SU-DHL-6 (cell line): ENCODE measurements around the gene HSPA4.
"Not testable (repeated sequence)": the region's sequence is repeated elsewhere in the genome, so short reads cannot be mapped to it uniquely, and the experiment has no call there.

Experiments
- H2AFZ ChIP-seq: fragments of 200-600 bp; sonication (generic); 2 replicates; pipeline ENCODE4 v1.6.1; 2014; ENCODE audit warnings: low read depth, mild to moderate bottlenecking, moderate library complexity, mixed read lengths, antibody characterized with exemption, low read length; ENCODE audit not compliant: severe bottlenecking
- H3F3A ChIP-seq: fragments of 200-600 bp; shearing (Covaris generic); 2 replicates; pipeline ENCODE4 v1.6.0; 2016; ENCODE audit warnings: antibody characterized with exemption, mild to moderate bottlenecking; ENCODE audit not compliant: insufficient read depth
- H3K27ac ChIP-seq: fragments of 200-600 bp; sonication (generic); 2 replicates; pipeline ENCODE4 v1.5.1; 2016; ENCODE audit warnings: low read depth, mild to moderate bottlenecking, low read length, moderate library complexity, mixed read lengths
- H3K27me3 ChIP-seq: fragments of 200-600 bp; sonication (generic), shearing (Covaris generic); 2 replicates; pipeline ENCODE4 v1.6.0; 2014; ENCODE audit warnings: mild to moderate bottlenecking, low read length
- H3K36me3 ChIP-seq: fragments of 200-600 bp; sonication (generic); 2 replicates; pipeline ENCODE4 v1.6.1; 2014; ENCODE audit warnings: mild to moderate bottlenecking, low read length, mixed read lengths
- H3K4me2 ChIP-seq: fragments of 300-600, 200-600 bp; shearing (Covaris generic), sonication (generic); 2 replicates; pipeline ENCODE4 v1.6.0; 2014; ENCODE audit warnings: low read length, low read depth, mild to moderate bottlenecking; ENCODE audit not compliant: poor library complexity, severe bottlenecking
- H3K4me3 ChIP-seq: fragments of 200-600 bp; sonication (generic); 2 replicates; pipeline ENCODE4 v1.5.1; 2014; ENCODE audit warnings: antibody characterized with exemption, low read length, mild to moderate bottlenecking, mixed read lengths; ENCODE audit not compliant: insufficient read depth, poor library complexity, severe bottlenecking
- H3K79me2 ChIP-seq: fragments of 200-600 bp; sonication (generic); 2 replicates; pipeline ENCODE4 v1.6.1; 2014; ENCODE audit warnings: mild to moderate bottlenecking, low read length, moderate library complexity; ENCODE audit not compliant: insufficient read depth
- H3K9ac ChIP-seq: fragments of 200-600 bp; sonication (generic); 2 replicates; pipeline ENCODE4 v1.7.0; 2014; ENCODE audit warnings: mild to moderate bottlenecking, low read length
- H3K9me2 ChIP-seq: fragments of 200-600 bp; sonication (generic); replicated peaks from 2 replicates; pipeline ENCODE4 v1.6.1; 2014; ENCODE audit warnings: low read length; ENCODE audit not compliant: insufficient read depth
- H3K9me3 ChIP-seq: fragments of 200-600 bp; sonication (generic); 2 replicates; pipeline ENCODE4 v1.6.1; 2014; ENCODE audit warnings: low read length, mixed read lengths; ENCODE audit not compliant: insufficient read depth
- H4K20me1 ChIP-seq: fragments of 200-600 bp; sonication (generic); 2 replicates; pipeline ENCODE4 v1.6.1; 2014; ENCODE audit warnings: low read depth, mild to moderate bottlenecking, antibody characterized with exemption, low read length, moderate library complexity, mixed read lengths
- EZH2phosphoT487 ChIP-seq: fragments of 200-600 bp; sonication (generic), shearing (Covaris generic); conservative IDR thresholded peaks from 2 replicates; pipeline ENCODE4 v1.6.1; 2018; ENCODE audit warnings: mild to moderate bottlenecking, antibody characterized with exemption, low read length, moderate library complexity, mixed read lengths
- TF ChIP-seq, protein P1 (sequence below): fragments of 200-600 bp; sonication (generic); IDR thresholded peaks from one replicate; pipeline ENCODE4 v1.5.1; 2017; ENCODE audit warnings: antibody characterized with exemption, mild to moderate bottlenecking, low read length, moderate library complexity; ENCODE audit not compliant: insufficient read depth, poor library complexity, severe bottlenecking

HSPA4 gene

DNA sequence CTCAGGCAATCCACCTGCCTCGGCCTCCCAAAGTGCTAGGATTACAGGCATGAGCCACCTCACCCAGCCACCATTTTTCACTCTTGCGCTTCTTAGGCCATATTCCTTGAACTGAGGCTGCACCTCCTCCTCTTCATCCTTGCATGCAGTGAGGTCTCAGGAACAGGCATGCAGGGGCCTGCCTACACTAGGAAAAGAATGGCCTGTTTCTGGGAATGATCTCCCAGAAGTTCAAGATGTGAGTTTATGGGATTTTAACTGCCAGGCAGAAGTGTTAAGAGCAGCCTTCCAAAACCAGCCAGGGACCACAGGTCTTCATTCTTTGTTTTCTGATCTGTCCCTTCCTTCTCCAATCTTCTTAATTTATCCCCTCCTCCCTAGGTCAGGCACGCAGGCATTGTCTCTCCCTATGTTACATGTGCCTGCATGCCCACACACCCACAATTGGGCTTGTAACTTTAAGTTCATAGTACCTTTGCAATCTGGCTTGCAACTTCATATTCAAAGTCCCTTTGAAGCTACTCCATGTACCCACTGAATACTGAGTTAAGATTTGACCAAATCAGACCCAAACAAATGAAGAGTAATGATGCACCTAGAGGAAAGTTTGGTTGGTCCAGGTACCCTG, 10.5 kb upstream of the HSPA4 start:
- Histone ChIP-seq H3K9me2 (no peaks in the 10 kb centered on the region), H3K36me3 (no peaks in the 10 kb centered on the region), H3K79me2 (no peaks in the 10 kb centered on the region), H3K4me2 (no peak overlapping the region), H3F3A (peaks cover 3% of the 10 kb centered on the region; the same call in 1 of the 2 replicates), H3K4me3 (no peak overlapping the region), H3K27ac (no peak overlapping the region), H4K20me1 (no peaks in the 10 kb centered on the region), H3K9ac (no peak overlapping the region), H3K9me3 (no peaks in the 10 kb centered on the region), H3K27me3 (no peaks in the 10 kb centered on the region), H2AFZ (no peak overlapping the region)
- TF ChIP-seq EZH2phosphoT487, result no peak
- TF ChIP-seq, protein P1, sequence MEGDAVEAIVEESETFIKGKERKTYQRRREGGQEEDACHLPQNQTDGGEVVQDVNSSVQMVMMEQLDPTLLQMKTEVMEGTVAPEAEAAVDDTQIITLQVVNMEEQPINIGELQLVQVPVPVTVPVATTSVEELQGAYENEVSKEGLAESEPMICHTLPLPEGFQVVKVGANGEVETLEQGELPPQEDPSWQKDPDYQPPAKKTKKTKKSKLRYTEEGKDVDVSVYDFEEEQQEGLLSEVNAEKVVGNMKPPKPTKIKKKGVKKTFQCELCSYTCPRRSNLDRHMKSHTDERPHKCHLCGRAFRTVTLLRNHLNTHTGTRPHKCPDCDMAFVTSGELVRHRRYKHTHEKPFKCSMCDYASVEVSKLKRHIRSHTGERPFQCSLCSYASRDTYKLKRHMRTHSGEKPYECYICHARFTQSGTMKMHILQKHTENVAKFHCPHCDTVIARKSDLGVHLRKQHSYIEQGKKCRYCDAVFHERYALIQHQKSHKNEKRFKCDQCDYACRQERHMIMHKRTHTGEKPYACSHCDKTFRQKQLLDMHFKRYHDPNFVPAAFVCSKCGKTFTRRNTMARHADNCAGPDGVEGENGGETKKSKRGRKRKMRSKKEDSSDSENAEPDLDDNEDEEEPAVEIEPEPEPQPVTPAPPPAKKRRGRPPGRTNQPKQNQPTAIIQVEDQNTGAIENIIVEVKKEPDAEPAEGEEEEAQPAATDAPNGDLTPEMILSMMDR, result no peak

GRCh38 chr5:133041910-133042309, 9.9 kb upstream of the HSPA4 start:
- H3K9me3 ChIP-seq, result no peaks in the 10 kb centered on the region
- no peak overlapping the region for H2AFZ ChIP-seq
- no peak overlapping the region for H3K27ac ChIP-seq
- no peaks in the 10 kb centered on the region for H4K20me1 ChIP-seq
- H3K36me3 ChIP-seq, result no peaks in the 10 kb centered on the region
- no peak overlapping the region for H3K4me3 ChIP-seq
- TF ChIP-seq, protein P1, result no peak
- no peak for TF ChIP-seq EZH2phosphoT487
- no peaks in the 10 kb centered on the region for H3K79me2 ChIP-seq
- H3K4me2 ChIP-seq, result no peak overlapping the region
- no peaks in the 10 kb centered on the region for H3K9me2 ChIP-seq
- H3K27me3 ChIP-seq, result no peaks in the 10 kb centered on the region
- H3F3A ChIP-seq, result peaks cover 3% of the 10 kb centered on the region; the same call in 1 of the 2 replicates
- H3K9ac ChIP-seq, result no peak overlapping the region

DNA sequence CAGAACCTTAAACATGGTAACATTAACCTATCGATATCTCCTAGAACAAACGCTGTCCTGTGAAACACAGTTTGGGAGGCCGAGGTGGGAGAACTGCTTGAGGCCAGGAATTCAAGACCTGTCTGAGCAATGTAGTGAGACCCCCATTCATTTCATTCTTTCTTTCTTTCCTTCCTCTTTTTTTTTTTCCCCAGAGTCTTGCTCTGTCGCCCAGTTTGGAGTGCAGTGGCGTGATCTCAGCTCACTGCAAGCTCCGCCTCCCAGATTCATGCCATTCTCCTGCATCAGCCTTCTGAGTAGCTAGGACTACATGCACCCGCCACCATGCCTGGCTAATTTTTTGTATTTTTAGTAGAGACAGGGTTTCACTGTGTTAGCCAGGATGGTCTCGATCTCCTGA, 5.3 kb upstream of the HSPA4 start:
- not testable (repeated sequence) for H3K9ac ChIP-seq, H3K9me3 ChIP-seq, H3K79me2 ChIP-seq, H3K4me3 ChIP-seq, H3K27me3 ChIP-seq, H3K9me2 ChIP-seq, H2AFZ ChIP-seq, H4K20me1 ChIP-seq, H3K36me3 ChIP-seq, H3K27ac ChIP-seq, H3K4me2 ChIP-seq
- H3F3A ChIP-seq, result peaks cover 11% of the 10 kb centered on the region

DNA sequence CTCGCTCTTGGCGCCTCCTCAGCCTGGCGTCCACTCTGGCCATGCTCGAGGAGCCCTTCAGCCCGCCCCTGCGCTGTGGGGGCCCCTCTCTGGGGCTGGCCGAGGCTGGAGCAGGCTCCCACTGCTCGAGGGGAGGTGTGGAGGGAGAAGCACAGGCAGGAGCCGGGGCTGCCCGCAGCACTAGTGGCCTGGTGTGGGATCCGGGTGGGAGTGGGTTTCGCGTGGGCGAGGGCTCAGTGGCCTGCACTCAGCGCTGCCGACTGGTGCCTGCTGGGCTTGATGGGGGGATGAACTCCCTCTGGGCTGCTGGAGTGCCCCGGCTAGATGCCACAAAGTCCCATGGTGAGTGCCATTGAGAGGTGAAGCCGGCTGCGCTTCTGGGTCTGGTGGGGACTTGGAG, 4.4 kb upstream of the HSPA4 start:
- Histone ChIP-seq H3K27me3 (no peaks in the 10 kb centered on the region), H3K4me2 (no peak overlapping the region), H4K20me1 (no peaks in the 10 kb centered on the region), H3K9ac (no peak overlapping the region), H3K79me2 (peaks cover 15% of the 10 kb centered on the region), H3K27ac (no peak overlapping the region), H3K36me3 (no peaks in the 10 kb centered on the region), H2AFZ (no peak overlapping the region), H3F3A (peaks cover 11% of the 10 kb centered on the region), H3K4me3 (no peak overlapping the region), H3K9me3 (no peaks in the 10 kb centered on the region), H3K9me2 (no peaks in the 10 kb centered on the region)
- TF ChIP-seq, protein P1, result no peak
- no peak for TF ChIP-seq EZH2phosphoT487
